ENCODE results near the gene DSG3. TPM values are rescaled to one million over a fixed set of nuclear protein-coding genes. Genes with fewer than 3 reads are reported as not detected.
A peak's percentile ranks its signal among the peaks of the same experiment; 100 is the strongest.

DSG3 gene
- total and polyA plus RNA-seq, 2 of the 13 experiments (the other 11 are each of a cell fraction or from before 2014, with no cell fraction given), result not detected

DNA sequence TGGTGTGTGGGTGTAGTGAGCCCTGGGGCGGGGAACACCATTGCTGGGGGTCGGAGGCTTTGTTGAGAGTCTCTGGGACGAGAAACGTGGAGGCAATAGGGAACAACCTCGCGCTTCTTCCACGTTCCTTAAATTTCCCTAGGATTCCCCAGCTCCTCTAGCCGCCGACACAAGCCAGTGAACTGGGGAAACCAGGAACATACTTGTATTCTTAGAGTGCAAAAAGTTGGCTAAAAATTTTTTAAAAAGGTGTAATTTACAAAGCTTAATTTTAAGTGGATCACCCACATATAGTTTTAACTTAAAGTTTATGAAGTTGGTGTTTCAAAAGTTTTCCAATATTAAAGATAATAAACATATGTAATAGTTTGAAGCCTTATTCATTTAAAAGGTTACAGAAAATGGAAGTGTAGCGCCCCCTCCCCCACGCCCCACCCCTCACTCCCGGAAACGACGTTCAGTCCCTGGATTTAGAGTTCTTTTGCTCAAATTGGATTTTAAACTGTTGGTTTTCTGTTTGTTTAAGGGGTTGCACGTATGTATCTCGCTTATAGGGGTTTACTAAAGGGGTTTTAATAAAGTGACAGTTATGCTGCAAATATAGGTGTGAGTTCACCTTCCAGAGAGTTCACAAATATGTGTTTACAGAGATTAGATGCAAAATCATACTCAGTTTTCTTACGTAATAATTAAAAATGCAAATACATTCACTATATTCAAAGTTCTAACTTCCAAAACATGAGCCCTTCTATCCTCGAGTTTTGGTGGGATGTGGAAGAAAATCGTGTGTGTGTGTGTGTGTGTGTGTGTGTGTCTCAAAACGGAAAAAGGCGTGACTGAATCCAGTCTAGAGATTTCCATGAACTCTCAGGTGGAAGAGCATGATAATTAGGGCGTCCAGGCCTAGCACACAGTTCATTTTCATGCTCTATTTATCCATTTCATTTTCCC lies 51.3 kb downstream of the DSG3 start (continued):
- TF ChIP-seq ZNF414 (CRISPR knock-in tag; IDR thresholded peaks at IDR 0.05) (no peak), ZNF160 (CRISPR knock-in tag; IDR thresholded peaks at IDR 0.05) (no peak), HMGXB4 (CRISPR knock-in tag; IDR thresholded peaks at IDR 0.05; ENCODE audit: borderline replicate concordance in 1 of 2, low read depth in 1 of 2) (0 out of 4 replicates have a peak, but pooled peaks of 1 of the 2 experiments have one; percentile 17), TARDBP (CRISPR knock-in tag; IDR thresholded peaks at IDR 0.05) (0 out of 2 replicates have a peak, but pooled peaks have one; percentile 10), ZSCAN30 (CRISPR knock-in tag; IDR thresholded peaks at IDR 0.05) (no peak), ARID2 (CRISPR knock-in tag; IDR thresholded peaks at IDR 0.05; ENCODE audit: borderline replicate concordance) (no peak), NONO (IDR thresholded peaks at IDR 0.05) (no peak), NONO (CRISPR knock-in tag; conservative IDR thresholded peaks at IDR 0.05) (no peak), ZNF513 (CRISPR knock-in tag; conservative IDR thresholded peaks at IDR 0.05) (no peak), ATF7 (IDR thresholded peaks at IDR 0.05) (no peak), ATF7 (CRISPR knock-in tag; IDR thresholded peaks at IDR 0.05) (no peak), BRCA1 (CRISPR knock-in tag; IDR thresholded peaks at IDR 0.05) (no peak), ZNF75D (CRISPR knock-in tag; IDR thresholded peaks at IDR 0.05; ENCODE audit: borderline replicate concordance) (no peak), ZNF891 (CRISPR knock-in tag; IDR thresholded peaks at IDR 0.05) (no peak), ZZZ3 (CRISPR knock-in tag; IDR thresholded peaks at IDR 0.05; ENCODE audit: borderline replicate concordance) (no peak), ZBTB33 (CRISPR knock-in tag; IDR thresholded peaks at IDR 0.05) (no peak), NAIF1 (CRISPR knock-in tag; IDR thresholded peaks at IDR 0.05; ENCODE audit: borderline replicate concordance) (no peak), CBX1 (IDR thresholded peaks at IDR 0.05; ENCODE audit: low read depth) (no peak), SETDB1 (CRISPR knock-in tag; IDR thresholded peaks at IDR 0.05; ENCODE audit: borderline replicate concordance) (no peak), HOXA5 (CRISPR knock-in tag; IDR thresholded peaks at IDR 0.05) (no peak)
- TF ChIP-seq, protein P1, sequence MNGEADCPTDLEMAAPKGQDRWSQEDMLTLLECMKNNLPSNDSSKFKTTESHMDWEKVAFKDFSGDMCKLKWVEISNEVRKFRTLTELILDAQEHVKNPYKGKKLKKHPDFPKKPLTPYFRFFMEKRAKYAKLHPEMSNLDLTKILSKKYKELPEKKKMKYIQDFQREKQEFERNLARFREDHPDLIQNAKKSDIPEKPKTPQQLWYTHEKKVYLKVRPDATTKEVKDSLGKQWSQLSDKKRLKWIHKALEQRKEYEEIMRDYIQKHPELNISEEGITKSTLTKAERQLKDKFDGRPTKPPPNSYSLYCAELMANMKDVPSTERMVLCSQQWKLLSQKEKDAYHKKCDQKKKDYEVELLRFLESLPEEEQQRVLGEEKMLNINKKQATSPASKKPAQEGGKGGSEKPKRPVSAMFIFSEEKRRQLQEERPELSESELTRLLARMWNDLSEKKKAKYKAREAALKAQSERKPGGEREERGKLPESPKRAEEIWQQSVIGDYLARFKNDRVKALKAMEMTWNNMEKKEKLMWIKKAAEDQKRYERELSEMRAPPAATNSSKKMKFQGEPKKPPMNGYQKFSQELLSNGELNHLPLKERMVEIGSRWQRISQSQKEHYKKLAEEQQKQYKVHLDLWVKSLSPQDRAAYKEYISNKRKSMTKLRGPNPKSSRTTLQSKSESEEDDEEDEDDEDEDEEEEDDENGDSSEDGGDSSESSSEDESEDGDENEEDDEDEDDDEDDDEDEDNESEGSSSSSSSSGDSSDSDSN (CRISPR knock-in tag; IDR thresholded peaks at IDR 0.05), result no peak
